Inferior parietal cortex (tissue), 1 donor: Measurements from ENCODE around the gene PRMT6.
"Not testable (repeated sequence)": the region's sequence is repeated elsewhere in the genome, so short reads cannot be mapped to it uniquely, and the experiment has no call there.

ENCODE experiments used
- DNase-seq: peaks from one replicate; pipeline ENCODE4 v3.0.0-alpha.2; 2016; ENCODE audit errors: extremely low spot score

PRMT6 gene

GRCh38 chr1:107093395-107093794, 36.9 kb downstream of the PRMT6 start:
- not testable (repeated sequence) for DNase-seq

- no peak for DNase-seq
Observed at GRCh38 chr1:107095647-107096046, 39.2 kb downstream of the PRMT6 start.

GRCh38 chr1:107096690-107097089, 40.2 kb downstream of the PRMT6 start:
- no peak for DNase-seq

GRCh38 chr1:107098961-107099360, 42.5 kb downstream of the PRMT6 start:
- DNase-seq, result no peak

GRCh38 chr1:107100331-107100984, 44.0 kb downstream of the PRMT6 start:
- DNase-seq, result no peak

DNA sequence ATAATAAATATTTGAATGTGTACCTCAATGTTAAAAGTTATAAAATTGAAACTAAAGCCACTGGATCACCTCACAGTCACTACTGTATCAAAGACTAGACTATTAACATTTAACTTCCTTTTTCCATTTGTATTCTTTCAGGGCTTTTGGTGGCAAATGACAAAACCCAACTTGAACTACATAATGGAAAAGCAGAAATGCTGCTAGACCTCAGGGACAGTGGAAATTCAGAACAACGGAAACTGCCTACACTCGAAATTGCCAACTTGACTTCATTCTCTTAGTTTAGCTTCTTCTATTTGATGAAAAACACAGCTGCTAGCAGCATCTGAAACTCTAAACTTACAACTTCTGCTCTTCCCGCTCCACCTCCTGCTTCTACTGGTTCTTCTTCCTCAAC, 49.4 kb downstream of the PRMT6 start:
- DNase-seq, result no peak
